GM21528 (cell line): ENCODE measurements around the gene MIDN.

Experiments used
- ATAC-seq: cut with Tn5 transposase; IDR thresholded peaks from one replicate; pipeline ENCODE4 v1.9.1; 2021; ENCODE audit warnings: mild to moderate bottlenecking, moderate library complexity; ENCODE audit not compliant: unreplicated experiment, low FRiP score

Gene MIDN

GRCh38 chr19:1220477-1220930 is 27.9 kb upstream of the MIDN start:
- ATAC-seq: no peak

GRCh38 chr19:1220976-1221903 is 27.1 kb upstream of the MIDN start:
- ATAC-seq: no peak

GRCh38 chr19:1221904-1222255 is 26.5 kb upstream of the MIDN start:
- ATAC-seq: no peak

GRCh38 chr19:1222394-1222793 is 26.0 kb upstream of the MIDN start:
- no peak for ATAC-seq

GRCh38 chr19:1223018-1223855 is 25.1 kb upstream of the MIDN start:
- no peak for ATAC-seq

GRCh38 chr19:1224047-1224825 is 24.1 kb upstream of the MIDN start:
- no peak for ATAC-seq

GRCh38 chr19:1224847-1225246 is 23.5 kb upstream of the MIDN start:
- no peak for ATAC-seq

GRCh38 chr19:1225440-1226226 is 22.8 kb upstream of the MIDN start:
- no peak for ATAC-seq

GRCh38 chr19:1226227-1226518 is 22.2 kb upstream of the MIDN start:
- no peak for ATAC-seq

GRCh38 chr19:1226522-1227303 is 21.7 kb upstream of the MIDN start:
- ATAC-seq: no peak

GRCh38 chr19:1227304-1228054 is 20.9 kb upstream of the MIDN start:
- ATAC-seq: no peak

GRCh38 chr19:1228161-1228957 is 20.0 kb upstream of the MIDN start:
- no peak for ATAC-seq

GRCh38 chr19:1229056-1229923 is 19.1 kb upstream of the MIDN start:
- no peak for ATAC-seq

- ATAC-seq: no peak
Observed at GRCh38 chr19:1229924-1230782, 18.2 kb upstream of the MIDN start.

- ATAC-seq: no peak
Observed at GRCh38 chr19:1230783-1231489, 17.4 kb upstream of the MIDN start.
